Fibroblast of lung (primary cell): ENCODE results near the gene RERE.

Experiments used
- CTCF ChIP-seq, 2 donors: IDR thresholded peaks in 1 of 2; conservative IDR thresholded peaks in 1 of 2; 1 replicate in 1 of 2; 2 replicates in 1 of 2; pipeline ENCODE4 v1.5.1; 2011 to 2012; ENCODE audit warnings: low read length in 2 of 2, control low read depth in 1 of 2, inconsistent platforms in 1 of 2, low read depth in 1 of 2, mild to moderate bottlenecking in 1 of 2
- EZH2 ChIP-seq: IDR thresholded peaks from 2 replicates; pipeline ENCODE4 v1.5.1; 2012; ENCODE audit warnings: low read length, control low read depth, mild to moderate bottlenecking; ENCODE audit errors: missing control alignments

- TF ChIP-seq CTCF (conservative IDR thresholded peaks at IDR 0.05 in 1 of 2, IDR thresholded peaks at IDR 0.05 in 1 of 2; ENCODE audit: low read depth in 1 of 2, low read length in 2 of 2) (no peak), EZH2 (no peak)
Observed at GRCh38 chr1:8687538-8687937, 129.9 kb downstream of the RERE start.
